SK-N-SH (cell line): ENCODE data around the gene NRTN. TPM values are rescaled to one million over a fixed set of nuclear protein-coding genes. Genes with fewer than 3 reads are reported as not detected.

ENCODE experiments used
- CTCF ChIA-PET: fragments of 300-600, 350-600 bp; formaldehyde crosslinking; extraction: SDS; loops from one replicate; lab custom pipeline; 2021; lab: Yijun Ruan, JAX
- POLR2A ChIA-PET: fragments of 350-600 bp; sonication (Branson Sonifier 250); formaldehyde crosslinking; extraction: SDS; loops from one replicate; lab custom pipeline; 2020; ENCODE audit warnings: antibody characterized with exemption, inconsistent platforms; lab: Yijun Ruan, JAX
- DNase-seq: peaks from one replicate; pipeline ENCODE4 v3.0.0; 2012
- H2AFZ ChIP-seq: fragments of 200-600 bp; sonication (generic); 2 replicates; pipeline ENCODE4 v1.8.1; 2016; ENCODE audit warnings: antibody characterized with exemption, mild to moderate bottlenecking, low read depth
- H3F3A ChIP-seq: fragments of 200-600 bp; sonication (generic); replicated peaks from 2 replicates; pipeline ENCODE3; 2016; ENCODE audit warnings: antibody characterized with exemption, mild to moderate bottlenecking; ENCODE audit not compliant: insufficient read depth
- H3K27ac ChIP-seq, 2 experiments: fragments of 200-500 bp in 1 of 2; fragments of 200-600 bp in 1 of 2; sonication (Bioruptor generic) in 1 of 2; sonication (generic), shearing (Covaris generic) in 1 of 2; 2 replicates each; pipeline versions ENCODE4 v1.5.1 to v1.6.1; 2014 to 2016; ENCODE audit warnings: low read depth in 2 of 2, inconsistent platforms in 1 of 2, low read length in 1 of 2, mild to moderate bottlenecking in 1 of 2, mixed read lengths in 1 of 2
- H3K27me3 ChIP-seq: fragments of 200-600 bp; sonication (generic), shearing (Covaris generic); 2 replicates; pipeline ENCODE4 v1.6.1; 2016; ENCODE audit warnings: mixed run types; ENCODE audit not compliant: insufficient read depth
- H3K36me3 ChIP-seq, 2 experiments: fragments of 200-500 bp in 1 of 2; fragments of 200-600 bp in 1 of 2; sonication (Bioruptor generic) in 1 of 2; sonication (generic) in 1 of 2; replicated peaks in 1 of 2; 2 replicates each; pipeline versions ENCODE3 to v1.5.1; 2014 to 2016; ENCODE audit warnings: low read length in 1 of 2, mild to moderate bottlenecking in 1 of 2; ENCODE audit not compliant: insufficient read depth in 2 of 2, control insufficient read depth in 1 of 2
- H3K4me1 ChIP-seq, 2 experiments: fragments of 200-500 bp in 1 of 2; fragments of 200-600 bp in 1 of 2; sonication (Bioruptor generic) in 1 of 2; sonication (generic), shearing (Covaris generic) in 1 of 2; 2 replicates each; pipeline versions ENCODE4 v1.5.1 to v1.6.1; 2014 to 2016; ENCODE audit warnings: low read depth in 1 of 2, low read length in 1 of 2, mixed run types in 1 of 2; ENCODE audit not compliant: insufficient read depth in 2 of 2, control insufficient read depth in 1 of 2
- H3K4me2 ChIP-seq: fragments of 200-600 bp; sonication (generic), shearing (Covaris generic); 2 replicates; pipeline ENCODE4 v1.6.1; 2017; ENCODE audit warnings: mixed run types
- H3K4me3 ChIP-seq, 2 experiments: fragments of 200-500 bp in 1 of 2; fragments of 200-600 bp in 1 of 2; sonication (Bioruptor generic) in 1 of 2; sonication (generic), shearing (Covaris generic) in 1 of 2; 2 replicates each; pipeline versions ENCODE4 v1.5.1 to v1.8.1; 2014 to 2016; ENCODE audit warnings: low read depth in 2 of 2, inconsistent platforms in 1 of 2, low read length in 1 of 2, mild to moderate bottlenecking in 1 of 2, mixed read lengths in 1 of 2, moderate library complexity in 1 of 2
- H3K79me2 ChIP-seq: fragments of 200-600 bp; sonication (generic); 2 replicates; pipeline ENCODE4 v1.8.1; 2017; ENCODE audit warnings: mild to moderate bottlenecking; ENCODE audit not compliant: insufficient read depth
- H3K9ac ChIP-seq: fragments of 200-600 bp; sonication (generic); 2 replicates; pipeline ENCODE4 v1.6.1; 2017; ENCODE audit warnings: mixed run types
- H3K9me2 ChIP-seq: fragments of 200-600 bp; sonication (generic); 2 replicates; pipeline ENCODE4 v1.6.1; 2017; ENCODE audit warnings: mixed run types
- H3K9me3 ChIP-seq: fragments of 200-600 bp; sonication (generic); 2 replicates; pipeline ENCODE4 v1.6.1; 2017; ENCODE audit warnings: mixed run types, mild to moderate bottlenecking, moderate library complexity
- H4K20me1 ChIP-seq: fragments of 200-600 bp; sonication (generic); 2 replicates; pipeline ENCODE4 v1.6.1; 2017; ENCODE audit warnings: mild to moderate bottlenecking, mixed run types; ENCODE audit not compliant: insufficient read depth
- EP300 ChIP-seq, 2 experiments: IDR thresholded peaks; 2 replicates each; pipeline versions ENCODE4 v1.4.0 to v1.6.1; 2012; ENCODE audit warnings: borderline replicate concordance in 1 of 2, low read depth in 1 of 2, low read length in 1 of 2
- FOSL2 ChIP-seq: IDR thresholded peaks from 2 replicates; pipeline ENCODE4 v1.4.0; 2012; ENCODE audit warnings: low read depth, mild to moderate bottlenecking, moderate library complexity, borderline replicate concordance
- FOXJ3 ChIP-seq: sonication (generic); formaldehyde crosslinking; IDR thresholded peaks from 2 replicates; pipeline ENCODE4 v1.5.1; 2020; ENCODE audit warnings: mild to moderate bottlenecking, missing genetic modification reagents
- FOXM1 ChIP-seq: IDR thresholded peaks from 2 replicates; pipeline ENCODE4 v1.4.0; 2012; ENCODE audit warnings: low read depth, mild to moderate bottlenecking
- GATA2 ChIP-seq: sonication (generic); formaldehyde crosslinking; IDR thresholded peaks from 2 replicates; pipeline ENCODE4 v1.5.0; 2020; ENCODE audit warnings: mild to moderate bottlenecking, missing genetic modification reagents
- JUND ChIP-seq: IDR thresholded peaks from 2 replicates; pipeline ENCODE4 v1.4.0; 2012
- MEF2A ChIP-seq: IDR thresholded peaks from 2 replicates; pipeline ENCODE4 v1.4.0; 2012; ENCODE audit warnings: low read depth, borderline replicate concordance
- MXI1 ChIP-seq: IDR thresholded peaks from 2 replicates; pipeline ENCODE4 v1.6.1; 2012; ENCODE audit warnings: mild to moderate bottlenecking, low read depth, low read length, improper control_type of control experiment
- RAD21 ChIP-seq: IDR thresholded peaks from 2 replicates; pipeline ENCODE4 v1.6.1; 2012; ENCODE audit warnings: mild to moderate bottlenecking, low read length
- RXRA ChIP-seq: IDR thresholded peaks from 2 replicates; pipeline ENCODE4 v1.4.0; 2012; ENCODE audit warnings: low read depth, mild to moderate bottlenecking, borderline replicate concordance
- SIN3A ChIP-seq: IDR thresholded peaks from 2 replicates; pipeline ENCODE4 v1.6.1; 2012; ENCODE audit warnings: low read depth, mild to moderate bottlenecking, low read length, moderate library complexity, borderline replicate concordance
- SMC3 ChIP-seq: IDR thresholded peaks from 2 replicates; pipeline ENCODE4 v1.6.1; 2012; ENCODE audit warnings: low read depth, low read length, improper control_type of control experiment
- TCF12 ChIP-seq: IDR thresholded peaks from 2 replicates; pipeline ENCODE4 v1.4.0; 2012
- TEAD4 ChIP-seq: IDR thresholded peaks from 2 replicates; pipeline ENCODE4 v1.4.0; 2012; ENCODE audit warnings: mild to moderate bottlenecking, borderline replicate concordance; ENCODE audit not compliant: insufficient read depth
- YY1 ChIP-seq: IDR thresholded peaks from 2 replicates; pipeline ENCODE4 v1.4.0; 2012; ENCODE audit warnings: low read depth, mild to moderate bottlenecking
- WGBS: methylation state at CpG from one replicate; pipeline ENCODE4 v1.1.6; 2017; ENCODE audit warnings: low lambda C conversion rate; 5-methylcytosine and 5-hydroxymethylcytosine counted together
- polyA plus RNA-seq, 3 experiments: library from polyadenylated mRNA; depleted of rRNA; stranded (reverse); fragments of >200 nt; gene quantifications; 2 replicates each; pipeline ENCODE4 v1.2.3, GENCODE V29; 2012
- TF ChIP-seq, protein P1 (sequence below): fragments of 150-350 bp; IDR thresholded peaks from 2 replicates; pipeline ENCODE4 v1.6.1; 2016; ENCODE audit warnings: mild to moderate bottlenecking, low read depth, low read length
- TF ChIP-seq, protein P2 (sequence below): IDR thresholded peaks from 2 replicates; pipeline ENCODE4 v1.4.0; 2012; ENCODE audit warnings: low read depth
- TF ChIP-seq, protein P3 (sequence below): IDR thresholded peaks from 2 replicates; pipeline ENCODE4 v1.6.1; 2012; ENCODE audit warnings: mild to moderate bottlenecking, low read depth, low read length, moderate library complexity
- TF ChIP-seq, protein P4 (sequence below): fragments of 150-350 bp; IDR thresholded peaks from 2 replicates; pipeline ENCODE4 v1.6.1; 2017; ENCODE audit warnings: antibody characterized with exemption, low read length, low read depth, borderline replicate concordance

The NRTN gene
- polyA plus RNA-seq, 1 of the 3 experiments (the other 2 are of a cell fraction), result 0.99 TPM

DNA sequence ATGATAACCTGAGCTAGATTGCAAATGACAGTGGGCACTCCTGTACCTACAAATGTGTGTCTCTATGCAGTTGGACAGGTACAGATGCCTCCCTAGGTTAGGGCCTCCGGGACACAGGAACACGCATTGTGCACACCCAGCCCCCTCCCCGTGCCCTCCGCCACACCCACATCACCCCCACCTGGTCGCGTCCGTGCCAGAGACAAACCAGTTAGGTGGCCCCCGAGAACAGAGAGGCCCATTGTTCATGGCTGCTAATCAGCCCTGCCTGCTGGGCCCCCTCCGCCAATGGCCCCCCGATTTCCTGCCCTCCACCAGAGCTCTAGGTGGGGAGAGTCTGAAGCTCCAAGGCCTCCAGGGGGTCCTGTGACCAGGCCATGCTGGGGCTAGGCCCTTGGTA is 13.7 kb downstream of the NRTN start:
- Histone ChIP-seq H3F3A (no peaks in the 10 kb centered on the region), H3K4me2 (no peak overlapping the region), H3K9me2 (no peaks in the 10 kb centered on the region), H3K27ac (no peak overlapping the region), H3K27me3 (peaks cover 23% of the 10 kb centered on the region; the same call in 1 of the 2 replicates), H3K9ac (no peak overlapping the region), H3K36me3 (no peaks in the 10 kb centered on the region), H3K79me2 (no peaks in the 10 kb centered on the region), H4K20me1 (no peaks in the 10 kb centered on the region), H3K9me3 (no peaks in the 10 kb centered on the region), H3K4me1 (no peaks in the 10 kb centered on the region; a peak in 1 of 4 replicates), H2AFZ (no peak overlapping the region), H3K4me3 (no peak overlapping the region)
- WGBS, result 60% methylated on average over 1 of the region's 10 CpGs
- no peak for DNase-seq
- TF ChIP-seq RAD21, result no peak
- TF ChIP-seq FOXM1, result no peak
- TF ChIP-seq TCF12, result no peak
- TF ChIP-seq, protein P1, sequence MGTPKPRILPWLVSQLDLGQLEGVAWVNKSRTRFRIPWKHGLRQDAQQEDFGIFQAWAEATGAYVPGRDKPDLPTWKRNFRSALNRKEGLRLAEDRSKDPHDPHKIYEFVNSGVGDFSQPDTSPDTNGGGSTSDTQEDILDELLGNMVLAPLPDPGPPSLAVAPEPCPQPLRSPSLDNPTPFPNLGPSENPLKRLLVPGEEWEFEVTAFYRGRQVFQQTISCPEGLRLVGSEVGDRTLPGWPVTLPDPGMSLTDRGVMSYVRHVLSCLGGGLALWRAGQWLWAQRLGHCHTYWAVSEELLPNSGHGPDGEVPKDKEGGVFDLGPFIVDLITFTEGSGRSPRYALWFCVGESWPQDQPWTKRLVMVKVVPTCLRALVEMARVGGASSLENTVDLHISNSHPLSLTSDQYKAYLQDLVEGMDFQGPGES, result no peak
- no peak for TF ChIP-seq SMC3
- no peak for TF ChIP-seq FOXJ3
- no peak for TF ChIP-seq MXI1
- TF ChIP-seq, protein P2, sequence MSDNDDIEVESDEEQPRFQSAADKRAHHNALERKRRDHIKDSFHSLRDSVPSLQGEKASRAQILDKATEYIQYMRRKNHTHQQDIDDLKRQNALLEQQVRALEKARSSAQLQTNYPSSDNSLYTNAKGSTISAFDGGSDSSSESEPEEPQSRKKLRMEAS, result no peak
- TF ChIP-seq, protein P3, sequence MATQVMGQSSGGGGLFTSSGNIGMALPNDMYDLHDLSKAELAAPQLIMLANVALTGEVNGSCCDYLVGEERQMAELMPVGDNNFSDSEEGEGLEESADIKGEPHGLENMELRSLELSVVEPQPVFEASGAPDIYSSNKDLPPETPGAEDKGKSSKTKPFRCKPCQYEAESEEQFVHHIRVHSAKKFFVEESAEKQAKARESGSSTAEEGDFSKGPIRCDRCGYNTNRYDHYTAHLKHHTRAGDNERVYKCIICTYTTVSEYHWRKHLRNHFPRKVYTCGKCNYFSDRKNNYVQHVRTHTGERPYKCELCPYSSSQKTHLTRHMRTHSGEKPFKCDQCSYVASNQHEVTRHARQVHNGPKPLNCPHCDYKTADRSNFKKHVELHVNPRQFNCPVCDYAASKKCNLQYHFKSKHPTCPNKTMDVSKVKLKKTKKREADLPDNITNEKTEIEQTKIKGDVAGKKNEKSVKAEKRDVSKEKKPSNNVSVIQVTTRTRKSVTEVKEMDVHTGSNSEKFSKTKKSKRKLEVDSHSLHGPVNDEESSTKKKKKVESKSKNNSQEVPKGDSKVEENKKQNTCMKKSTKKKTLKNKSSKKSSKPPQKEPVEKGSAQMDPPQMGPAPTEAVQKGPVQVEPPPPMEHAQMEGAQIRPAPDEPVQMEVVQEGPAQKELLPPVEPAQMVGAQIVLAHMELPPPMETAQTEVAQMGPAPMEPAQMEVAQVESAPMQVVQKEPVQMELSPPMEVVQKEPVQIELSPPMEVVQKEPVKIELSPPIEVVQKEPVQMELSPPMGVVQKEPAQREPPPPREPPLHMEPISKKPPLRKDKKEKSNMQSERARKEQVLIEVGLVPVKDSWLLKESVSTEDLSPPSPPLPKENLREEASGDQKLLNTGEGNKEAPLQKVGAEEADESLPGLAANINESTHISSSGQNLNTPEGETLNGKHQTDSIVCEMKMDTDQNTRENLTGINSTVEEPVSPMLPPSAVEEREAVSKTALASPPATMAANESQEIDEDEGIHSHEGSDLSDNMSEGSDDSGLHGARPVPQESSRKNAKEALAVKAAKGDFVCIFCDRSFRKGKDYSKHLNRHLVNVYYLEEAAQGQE, result no peak
- TF ChIP-seq YY1, result no peak
- CTCF ChIA-PET, result interaction anchor here (2.1 kb wide), 1 partner anchor 15 kb away, joined by 9 read pairs; no protein-coding TSS in a partner anchor
- POLR2A ChIA-PET, result interaction anchor here (0.6 kb wide), 2 partner anchors 12 to 86 kb away, joined by 3 read pairs; no protein-coding TSS in a partner anchor

DNA sequence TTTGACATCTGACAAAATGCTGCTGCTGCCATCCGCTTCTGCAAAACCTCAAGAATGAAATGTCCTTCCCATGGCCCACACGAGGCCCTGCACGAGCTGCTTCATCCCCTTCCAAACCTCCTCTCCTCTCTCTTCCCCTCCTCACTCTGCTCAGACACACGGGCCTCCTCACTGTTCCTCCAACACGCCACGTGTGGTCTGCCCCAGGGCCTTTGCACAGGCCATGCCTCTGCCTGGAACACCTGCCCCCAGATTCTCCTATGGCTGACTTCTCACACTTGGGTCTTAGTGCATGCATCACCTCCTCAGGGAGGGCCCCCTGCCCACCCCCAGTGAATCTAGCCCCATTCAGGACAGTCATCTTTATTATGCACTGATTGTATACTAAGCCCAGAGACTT is 15.9 kb downstream of the NRTN start:
- H3K4me3 ChIP-seq, result no peak overlapping the region
- CTCF ChIA-PET, result interaction anchor here (1.2 to 5.8 kb wide), 3 partner anchors 11 to 18 kb away, joined by 5 to 51 read pairs (median 18); partner anchors contain the start of gene NRTN

More for the DNA sequence above, 15.9 kb downstream of the NRTN start:
- DNase-seq, result no peak
- Histone ChIP-seq H3K79me2 (no peaks in the 10 kb centered on the region), H2AFZ (no peak overlapping the region), H3K9ac (no peak overlapping the region), H3K4me2 (no peak overlapping the region), H3K36me3 (no peaks in the 10 kb centered on the region), H3K9me2 (no peaks in the 10 kb centered on the region), H3K9me3 (no peaks in the 10 kb centered on the region), H3K27ac (no peak overlapping the region), H3F3A (no peaks in the 10 kb centered on the region), H3K27me3 (peaks cover 14% of the 10 kb centered on the region; the same call in 1 of the 2 replicates), H3K4me1 (no peaks in the 10 kb centered on the region; a peak in 1 of 4 replicates), H4K20me1 (no peaks in the 10 kb centered on the region)
- POLR2A ChIA-PET, result no interaction called here
- TF ChIP-seq MEF2A (no peak), RXRA (no peak), FOXJ3 (no peak), EP300 (IDR thresholded peaks at IDR 0.05; ENCODE audit: borderline replicate concordance in 1 of 2, low read depth in 1 of 2, low read length in 1 of 2) (no peak), JUND (no peak), SIN3A (no peak), GATA2 (CRISPR knock-in tag) (no peak), TEAD4 (no peak), FOSL2 (no peak)
- TF ChIP-seq, protein P4, sequence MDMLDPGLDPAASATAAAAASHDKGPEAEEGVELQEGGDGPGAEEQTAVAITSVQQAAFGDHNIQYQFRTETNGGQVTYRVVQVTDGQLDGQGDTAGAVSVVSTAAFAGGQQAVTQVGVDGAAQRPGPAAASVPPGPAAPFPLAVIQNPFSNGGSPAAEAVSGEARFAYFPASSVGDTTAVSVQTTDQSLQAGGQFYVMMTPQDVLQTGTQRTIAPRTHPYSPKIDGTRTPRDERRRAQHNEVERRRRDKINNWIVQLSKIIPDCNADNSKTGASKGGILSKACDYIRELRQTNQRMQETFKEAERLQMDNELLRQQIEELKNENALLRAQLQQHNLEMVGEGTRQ, result no peak
- WGBS, result 36% methylated on average over 6 of the region's 6 CpGs
